Body of pancreas (tissue), 4 donors: Measurements from ENCODE around the gene RAB15. TPM values are rescaled to one million over a fixed set of nuclear protein-coding genes. Genes with fewer than 3 reads are reported as not detected.

Experiments used
- ATAC-seq: fragments of 150-250 bp; one replicate; pipeline ENCODE4 v1.9.1; 2016
- DNase-seq, 4 donors: peaks; one replicate each; pipeline ENCODE4 v3.0.0-alpha.2; 2019
- H3K27ac ChIP-seq, 4 donors: fragments of 200-600 bp; sonication (generic); 1 replicate in 3 of 4; 2 replicates in 1 of 4; pipeline versions ENCODE4 v1.5.1 to v1.6.1; 2016 to 2019; ENCODE audit warnings: mild to moderate bottlenecking in 1 of 4, mixed read lengths in 1 of 4, moderate library complexity in 1 of 4
- H3K27me3 ChIP-seq, 2 donors: fragments of 200-600 bp; sonication (generic); one replicate each; pipeline ENCODE4 v1.6.0; 2016; ENCODE audit warnings: mild to moderate bottlenecking in 1 of 2
- H3K36me3 ChIP-seq, 2 donors: fragments of 200-600 bp; sonication (generic); replicated peaks in 1 of 2; 2 replicates each; pipeline ENCODE4 v1.5.1; 2016; ENCODE audit warnings: low read depth in 2 of 2; ENCODE audit not compliant: insufficient read depth in 1 of 2
- H3K4me1 ChIP-seq: fragments of 200-600 bp; sonication (generic); one replicate; pipeline ENCODE4 v1.6.0; 2016
- H3K4me3 ChIP-seq, 2 donors: fragments of 200-600 bp; sonication (generic); 1 replicate in 1 of 2; 2 replicates in 1 of 2; pipeline ENCODE4 v1.5.1; 2016 to 2019
- H3K9me3 ChIP-seq, 3 donors: fragments of 200-600 bp; sonication (generic); 1 replicate in 2 of 3; 2 replicates in 1 of 3; pipeline ENCODE4 v1.5.1; 2016
- POLR2A ChIP-seq, 3 donors: fragments of 450-650 bp; IDR thresholded peaks; one replicate each; pipeline ENCODE4 v1.6.1; 2016; ENCODE audit warnings: antibody characterized with exemption in 3 of 3, mild to moderate bottlenecking in 2 of 3
- WGBS, 2 donors: methylation state at CpG; one replicate each; pipeline ENCODE4 v1.1.5; 2017; 5-methylcytosine and 5-hydroxymethylcytosine counted together
- intact Hi-C: fragments of 100-400 bp; cut with DNase I; formaldehyde crosslinking; loops from one replicate; pipeline ENCODE4 v1.15.1; 2023
- total RNA-seq, 2 donors: library from RNA; depleted of rRNA; stranded (reverse); fragments of >200 nt; gene quantifications; one replicate each; pipeline ENCODE4 v1.1.0, GENCODE V29; 2016
- TF ChIP-seq, protein P1 (sequence below), 7 experiments: fragments of 450-650 bp in 4 of 7; fragments of 200-600 bp in 3 of 7; sonication (generic) in 3 of 7; IDR thresholded peaks; one replicate each; pipeline ENCODE4 v1.5.1; 2016 to 2019; ENCODE audit warnings: antibody characterized with exemption in 7 of 7

Gene RAB15
- total RNA-seq, 2 donors from 2014 or later: 10.1 to 19.8 TPM

DNA sequence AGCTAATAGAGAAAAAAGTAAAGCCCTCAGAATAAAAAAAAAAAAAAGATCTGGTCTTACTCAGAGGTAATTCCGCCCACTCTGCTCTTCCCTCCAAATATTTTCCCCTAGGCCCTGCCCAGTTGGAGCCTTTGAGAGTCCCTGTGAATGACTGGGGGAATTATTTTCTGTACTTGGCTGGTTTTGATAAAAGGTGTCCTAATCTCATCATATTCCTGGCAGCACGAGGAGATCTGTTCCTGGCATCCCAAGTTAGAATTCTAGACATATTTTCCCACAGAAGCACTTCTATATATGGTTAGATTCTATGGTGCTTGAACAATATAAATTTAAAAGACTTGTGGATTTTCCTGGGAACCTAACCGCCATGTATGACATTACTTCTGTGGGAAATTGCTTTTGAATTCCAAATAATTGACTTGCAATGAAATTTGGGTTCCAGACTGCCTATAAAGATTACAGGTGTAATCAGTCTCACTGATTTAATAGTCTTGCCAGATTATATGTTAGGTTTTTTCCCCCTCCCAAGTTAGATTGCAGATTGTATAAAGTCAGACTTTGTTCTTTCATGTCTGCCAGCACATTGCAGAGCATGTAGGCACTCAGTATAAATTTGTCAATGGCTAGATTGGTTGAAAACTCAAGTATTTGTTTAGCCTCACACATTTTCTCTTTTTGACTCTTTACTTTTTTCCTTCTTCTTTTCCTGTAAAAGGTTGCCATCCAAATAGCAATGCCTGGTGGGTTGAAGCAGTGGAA, 41.9 kb downstream of the RAB15 start:
- H3K4me1 ChIP-seq: peaks cover 15% of the 10 kb centered on the region
- H3K4me3 ChIP-seq: no peak overlapping the region
- TF ChIP-seq, protein P1, sequence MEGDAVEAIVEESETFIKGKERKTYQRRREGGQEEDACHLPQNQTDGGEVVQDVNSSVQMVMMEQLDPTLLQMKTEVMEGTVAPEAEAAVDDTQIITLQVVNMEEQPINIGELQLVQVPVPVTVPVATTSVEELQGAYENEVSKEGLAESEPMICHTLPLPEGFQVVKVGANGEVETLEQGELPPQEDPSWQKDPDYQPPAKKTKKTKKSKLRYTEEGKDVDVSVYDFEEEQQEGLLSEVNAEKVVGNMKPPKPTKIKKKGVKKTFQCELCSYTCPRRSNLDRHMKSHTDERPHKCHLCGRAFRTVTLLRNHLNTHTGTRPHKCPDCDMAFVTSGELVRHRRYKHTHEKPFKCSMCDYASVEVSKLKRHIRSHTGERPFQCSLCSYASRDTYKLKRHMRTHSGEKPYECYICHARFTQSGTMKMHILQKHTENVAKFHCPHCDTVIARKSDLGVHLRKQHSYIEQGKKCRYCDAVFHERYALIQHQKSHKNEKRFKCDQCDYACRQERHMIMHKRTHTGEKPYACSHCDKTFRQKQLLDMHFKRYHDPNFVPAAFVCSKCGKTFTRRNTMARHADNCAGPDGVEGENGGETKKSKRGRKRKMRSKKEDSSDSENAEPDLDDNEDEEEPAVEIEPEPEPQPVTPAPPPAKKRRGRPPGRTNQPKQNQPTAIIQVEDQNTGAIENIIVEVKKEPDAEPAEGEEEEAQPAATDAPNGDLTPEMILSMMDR (IDR thresholded peaks at IDR 0.05): no peak
- no peak for TF ChIP-seq POLR2A (IDR thresholded peaks at IDR 0.05)
- H3K27ac ChIP-seq: peak overlapping the region in 2 of 4 donors; percentile 22 to 42
- H3K27me3 ChIP-seq: no peaks in the 10 kb centered on the region
- H3K9me3 ChIP-seq: no peaks in the 10 kb centered on the region
- WGBS, 2 donors: 55% methylated on average over 3 of the region's 3 CpGs
- intact Hi-C loops: no loop called here
- ATAC-seq (no peak), DNase-seq (no peak)
- H3K36me3 ChIP-seq: peaks cover 0 to 10% of the 10 kb centered on the region in 2 donors

DNA sequence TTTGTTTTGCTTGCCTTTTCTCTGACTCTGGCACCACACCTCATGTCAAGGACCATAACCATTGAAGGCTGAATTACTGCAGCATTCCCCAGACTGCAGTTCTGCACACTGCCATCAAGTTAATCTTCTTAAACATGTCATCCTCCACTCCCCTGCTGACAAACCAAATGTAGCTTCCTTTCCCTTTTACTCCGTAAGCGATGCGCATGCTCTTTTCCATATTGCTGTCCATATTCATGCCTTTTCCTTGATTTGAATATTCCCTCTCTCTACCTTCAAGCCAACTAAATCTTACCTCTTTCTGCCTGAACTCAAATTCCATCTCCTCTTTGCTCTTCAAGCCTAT, 43.1 kb downstream of the RAB15 start:
- Histone ChIP-seq H3K36me3 (peaks cover 0 to 9% of the 10 kb centered on the region in 2 donors), H3K4me1 (peaks cover 15% of the 10 kb centered on the region), H3K27me3 (no peaks in the 10 kb centered on the region), H3K27ac (no peak overlapping the region), H3K4me3 (no peak overlapping the region), H3K9me3 (no peaks in the 10 kb centered on the region)
- intact Hi-C loops: no loop called here
- DNase-seq: no peak
- TF ChIP-seq, protein P1 (IDR thresholded peaks at IDR 0.05): no peak
- TF ChIP-seq POLR2A (IDR thresholded peaks at IDR 0.05): no peak
- no peak for ATAC-seq
- WGBS, 2 donors: 92 to 95% methylated on average over 3 of the region's 3 CpGs

DNA sequence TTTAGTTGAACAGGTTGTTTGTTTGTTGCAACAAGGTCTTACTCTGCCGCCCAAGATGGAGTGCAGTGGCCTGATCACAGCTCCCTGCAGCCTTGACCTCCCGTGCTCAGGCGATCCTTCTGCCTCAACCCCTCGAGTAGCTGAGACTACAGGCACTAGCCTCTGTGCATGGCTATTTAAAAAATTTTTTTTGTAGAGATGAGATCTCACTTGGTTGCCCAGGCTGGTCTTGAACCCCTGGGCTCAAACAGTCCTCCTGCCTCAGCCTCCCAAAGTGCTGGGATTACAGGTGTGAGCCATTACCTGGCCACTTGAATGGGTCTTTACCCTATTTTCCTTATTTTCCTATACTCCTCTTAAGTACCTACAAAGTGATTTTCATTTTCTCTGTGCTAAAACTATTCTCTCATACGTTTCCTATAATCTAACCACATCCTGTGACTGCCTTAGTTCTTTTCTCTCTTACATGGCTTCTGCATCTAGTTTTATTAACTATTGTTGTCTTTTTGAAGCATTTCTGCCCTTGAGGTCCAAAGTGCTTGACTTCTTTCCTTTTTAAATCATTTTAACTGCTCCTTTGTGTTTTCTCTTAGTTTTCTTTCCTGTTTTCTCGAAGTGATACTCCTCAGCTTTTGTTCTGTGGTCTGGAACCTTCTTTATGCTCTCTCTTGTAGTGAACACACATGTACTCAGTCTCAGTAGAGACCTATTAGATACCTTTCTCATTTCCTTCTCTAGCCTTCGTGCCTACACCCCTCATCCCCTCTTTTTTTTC, 43.7 kb downstream of the RAB15 start:
- Histone ChIP-seq H3K36me3 (peaks cover 0 to 8% of the 10 kb centered on the region in 2 donors), H3K27me3 (no peaks in the 10 kb centered on the region), H3K27ac (no peak overlapping the region), H3K4me3 (no peak overlapping the region), H3K4me1 (peaks cover 15% of the 10 kb centered on the region), H3K9me3 (no peaks in the 10 kb centered on the region)
- intact Hi-C loops: no loop called here
- WGBS, 2 donors: 79 to 91% methylated on average over 7 of the region's 7 CpGs
- ATAC-seq (no peak), DNase-seq (no peak)
- no peak for TF ChIP-seq POLR2A (IDR thresholded peaks at IDR 0.05)
- TF ChIP-seq, protein P1 (IDR thresholded peaks at IDR 0.05): no peak

DNA sequence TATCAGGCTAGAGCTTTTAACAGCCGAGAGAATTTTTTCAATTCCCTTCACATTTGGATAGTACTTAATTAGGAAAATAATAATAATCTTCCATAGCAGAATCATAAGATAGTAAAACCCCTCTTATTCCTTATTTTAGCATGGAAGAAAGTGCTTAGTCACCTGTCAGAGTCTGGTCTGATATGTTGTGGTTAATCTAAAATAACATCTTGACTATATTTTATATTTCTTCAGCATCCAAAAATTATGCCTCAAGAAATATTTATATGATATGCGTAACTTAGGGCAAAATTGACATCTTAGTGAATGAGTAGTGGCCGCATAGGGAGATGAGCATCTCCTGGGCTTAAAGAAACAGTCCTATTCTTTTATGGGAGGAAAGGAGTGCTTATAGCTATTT, 45.1 kb downstream of the RAB15 start:
- peaks cover 0 to 6% of the 10 kb centered on the region in 2 donors for H3K36me3 ChIP-seq
- ATAC-seq (no peak), DNase-seq (no peak)
- H3K4me3 ChIP-seq: no peak overlapping the region
- no peaks in the 10 kb centered on the region for H3K27me3 ChIP-seq
- H3K9me3 ChIP-seq: no peaks in the 10 kb centered on the region
- TF ChIP-seq, protein P1 (IDR thresholded peaks at IDR 0.05): no peak
- no peak for TF ChIP-seq POLR2A (IDR thresholded peaks at IDR 0.05)
- H3K27ac ChIP-seq: no peak overlapping the region
- WGBS, 2 donors: 92 to 93% methylated on average over 3 of the region's 3 CpGs
- H3K4me1 ChIP-seq: peaks cover 15% of the 10 kb centered on the region
- intact Hi-C loops: no loop called here
